ENCODE measurements around the gene BATF3. TPM values are rescaled to one million over a fixed set of nuclear protein-coding genes. Genes with fewer than 3 reads are reported as not detected.

BATF3 gene
- total and polyA plus RNA-seq, 2 of the 4 experiments (the other 2 are of a cell fraction) = 1.6 to 3.9 TPM

- Histone ChIP-seq H3K14ac (replicated peaks; ENCODE audit: low read depth, low read length) (0 out of 2 replicates have a peak overlapping the region, but pooled peaks have one; percentile 39), H3K36me3 (ENCODE audit: control insufficient read depth, insufficient read depth, low read length) (no peaks in the 10 kb centered on the region), H3K27me3 (ENCODE audit: control insufficient read depth, insufficient read depth, low read length) (no peaks in the 10 kb centered on the region), H3K4me1 (ENCODE audit: control insufficient read depth, insufficient read depth, low read length) (peaks cover 14% of the 10 kb centered on the region), H3K27ac (ENCODE audit: insufficient read depth, low read length) (no peak overlapping the region; the same call in 1 of the 2 replicates), H3K4me2 (ENCODE audit: low read depth, low read length) (no peak overlapping the region), H3K23ac (ENCODE audit: low read depth, low read length) (no peak overlapping the region), H2AFZ (replicated peaks; ENCODE audit: low read length, poor library complexity) (no peak overlapping the region), H4K91ac (ENCODE audit: insufficient read depth, low read depth, low read length) (0 out of 2 replicates have a peak overlapping the region, but pooled peaks have one; percentile 9), H3K4ac (ENCODE audit: low read depth, low read length) (peak overlapping the region; percentile 38; the same call in 1 of the 2 replicates), H3K9ac (ENCODE audit: low read depth, low read length) (no peak overlapping the region), H2AK5ac (ENCODE audit: low read depth, low read length) (no peak overlapping the region), H3K9me1 (ENCODE audit: insufficient read depth, low read length) (peaks cover 12% of the 10 kb centered on the region), H2AK9ac (replicated peaks; ENCODE audit: low read depth, low read length, poor library complexity) (no peak overlapping the region), H4K20me1 (ENCODE audit: insufficient read depth, low read length) (no peaks in the 10 kb centered on the region), H3K56ac (ENCODE audit: extremely low read depth, insufficient read depth, low read length) (no peak overlapping the region), H2BK120ac (ENCODE audit: low read depth, low read length) (peak overlapping the region; percentile 68; the same call in 1 of the 2 replicates), H2BK5ac (ENCODE audit: low read depth, low read length, poor library complexity, severe bottlenecking) (no peak overlapping the region), H3K79me1 (ENCODE audit: low read depth in 1 of 2, low read length in 2 of 2) (no peaks in the 10 kb centered on the region), H3K9me3 (ENCODE audit: control insufficient read depth, insufficient read depth, low read length) (0 out of 2 replicates have a peak, but pooled peaks cover 2% of the 10 kb centered on the region), H3K18ac (ENCODE audit: low read depth, low read length) (peak overlapping the region; percentile 72), H4K8ac (ENCODE audit: low read depth in 2 of 2, low read length in 2 of 2) (no peak overlapping the region), H4K5ac (ENCODE audit: low read depth, low read length) (peak overlapping the region; percentile 21; the same call in 1 of the 2 replicates), H3K4me3 (ENCODE audit: insufficient read depth, low read depth, low read length) (no peak overlapping the region), H2BK20ac (ENCODE audit: low read depth, low read length) (no peak overlapping the region), H2BK15ac (ENCODE audit: low read depth, low read length) (0 out of 3 replicates have a peak overlapping the region, but pooled peaks have one; percentile 18)
- no TSS peak for BruUV-seq (replicated peaks)
- dilution Hi-C loops (cut with HindIII; ENCODE audit: low sequenced_read_pairs, unreplicated experiment) (no loop called here), intact Hi-C loops (cut with micrococcal nuclease) (no loop called here), in situ Hi-C loops (cut with MboI; ENCODE audit: low sequenced_read_pairs) (loop anchor here (25.0 kb wide), 1 partner anchor 337 kb away; no protein-coding TSS in a partner anchor)
- 0% methylated on average over 2 of the region's 3 CpGs; no CpG with 5 or more reads in 1 of the 2 experiments for WGBS, 2 experiments (ENCODE audit: extremely low coverage in 2 of 2, insufficient read length in 1 of 2)
- DNase-seq (no peak), ATAC-seq (ENCODE audit: low read depth) (no peak)
- POLR2A ChIA-PET (ENCODE audit: unreplicated experiment) = no interaction called here
- CTCF ChIA-PET = interaction anchor here (1.1 to 1.5 kb wide), 2 partner anchors 15 to 173 kb away, joined by 3 to 4 read pairs; no protein-coding TSS in a partner anchor
- TF ChIP-seq FOS (IDR thresholded peaks at IDR 0.05; ENCODE audit: low read depth, low read length) (no peak), RFX5 (IDR thresholded peaks at IDR 0.05; ENCODE audit: low read depth, low read length) (no peak), CHD1 (IDR thresholded peaks at IDR 0.05; ENCODE audit: low read depth, low read length) (no peak), NFE2L2 (IDR thresholded peaks at IDR 0.05; ENCODE audit: low read depth, low read length) (no peak), SMC3 (IDR thresholded peaks at IDR 0.05; ENCODE audit: low read depth, low read length) (no peak), RAD21 (IDR thresholded peaks at IDR 0.05; ENCODE audit: low read length) (no peak)
Measured at GRCh38 chr1:212650228-212650627, 49.4 kb downstream of the BATF3 start.

Measured in IMR-90 (cell line).